Measurements from ENCODE around the gene CFAP221.

GRCh38 chr2:119579424-119580295, 35.4 kb downstream of the CFAP221 start:
- TF ChIP-seq POLR2AphosphoS5 (IDR thresholded peaks at IDR 0.05; ENCODE audit: low read depth, low read length) = no peak
- TF ChIP-seq TAF1 (IDR thresholded peaks at IDR 0.05; ENCODE audit: borderline replicate concordance, insufficient read depth, low read length) = no peak
- no peak for TF ChIP-seq REST (IDR thresholded peaks at IDR 0.05; ENCODE audit: insufficient read depth in 1 of 2, low read depth in 2 of 2, low read length in 2 of 2)

Data from PFSK-1 (cell line).